WI38 (cell line): ENCODE results near the gene ALDH8A1.

Experiments used
- H3K4me3 ChIP-seq: 2 replicates; pipeline ENCODE4 v1.5.1; 2011; ENCODE audit warnings: low read depth, mild to moderate bottlenecking, control low read depth, low read length
- CTCF ChIP-seq: IDR thresholded peaks from 2 replicates; pipeline ENCODE4 v1.5.1; 2012; ENCODE audit warnings: low read depth, mild to moderate bottlenecking, control low read depth, low read length

Gene ALDH8A1

GRCh38 chr6:134870677-134871498 is 79.0 kb downstream of the ALDH8A1 start:
- no peak overlapping the region for H3K4me3 ChIP-seq
- no peak for TF ChIP-seq CTCF

GRCh38 chr6:134868812-134869211 is 81.1 kb downstream of the ALDH8A1 start:
- no peak overlapping the region for H3K4me3 ChIP-seq
- TF ChIP-seq CTCF = no peak
